HG03095 (cell line): ENCODE measurements around the gene CAMTA1.

Experiments used
- ATAC-seq: cut with Tn5 transposase; IDR thresholded peaks from one replicate; pipeline ENCODE4 v1.9.1; 2021; ENCODE audit warnings: moderate library complexity; ENCODE audit not compliant: unreplicated experiment

CAMTA1 gene

GRCh38 chr1:7247158-7247557 lies 461.9 kb downstream of the CAMTA1 start:
- ATAC-seq: no peak

- ATAC-seq: no peak
These were observed 462.7 kb downstream of the CAMTA1 start for GRCh38 chr1:7247791-7248548.

GRCh38 chr1:7248549-7249199 lies 463.4 kb downstream of the CAMTA1 start:
- no peak for ATAC-seq

- ATAC-seq: no peak
These were observed 464.3 kb downstream of the CAMTA1 start for GRCh38 chr1:7249516-7249915.

- ATAC-seq: no peak
These were observed 464.9 kb downstream of the CAMTA1 start for GRCh38 chr1:7250176-7250575.

- ATAC-seq: no peak
These were observed 465.6 kb downstream of the CAMTA1 start for GRCh38 chr1:7250597-7251453.

- no peak for ATAC-seq
These were observed 466.2 kb downstream of the CAMTA1 start for GRCh38 chr1:7251454-7251800.

- ATAC-seq: no peak
These were observed 467.3 kb downstream of the CAMTA1 start for GRCh38 chr1:7252411-7253117.

- no peak for ATAC-seq
These were observed 467.8 kb downstream of the CAMTA1 start for GRCh38 chr1:7253118-7253480.

GRCh38 chr1:7253988-7254587 lies 468.8 kb downstream of the CAMTA1 start:
- ATAC-seq: no peak

GRCh38 chr1:7255303-7256058 lies 470.2 kb downstream of the CAMTA1 start:
- no peak for ATAC-seq

GRCh38 chr1:7256526-7256925 lies 471.3 kb downstream of the CAMTA1 start:
- no peak for ATAC-seq

- no peak for ATAC-seq
These were observed 472.0 kb downstream of the CAMTA1 start for GRCh38 chr1:7257225-7257624.

- ATAC-seq: no peak
These were observed 473.4 kb downstream of the CAMTA1 start for GRCh38 chr1:7258589-7259135.

GRCh38 chr1:7259955-7260354 lies 474.7 kb downstream of the CAMTA1 start:
- ATAC-seq: no peak

GRCh38 chr1:7261490-7261889 lies 476.2 kb downstream of the CAMTA1 start:
- ATAC-seq: no peak

- ATAC-seq: no peak
These were observed 477.4 kb downstream of the CAMTA1 start for GRCh38 chr1:7262611-7263010.

GRCh38 chr1:7263021-7263960 lies 478.0 kb downstream of the CAMTA1 start:
- ATAC-seq: no peak

GRCh38 chr1:7264101-7264500 lies 478.8 kb downstream of the CAMTA1 start:
- ATAC-seq: no peak
